ENCODE measurements around the gene MCTP1.

Gene MCTP1

GRCh38 chr5:95229646-95230045, 55.2 kb downstream of the MCTP1 start:
- DNase-seq (ENCODE audit: low read depth in 1 of 2, low spot score in 1 of 2), result no peak

GRCh38 chr5:95224701-95225459, 60.0 kb downstream of the MCTP1 start:
- Histone ChIP-seq H3K4me3 (replicated peaks; ENCODE audit: insufficient read depth, low read length) (no peak overlapping the region), H3K27ac (replicated peaks) (no peak overlapping the region), H3K27me3 (ENCODE audit: insufficient read depth, poor library complexity, severe bottlenecking) (no peaks in the 10 kb centered on the region)
- TF ChIP-seq GABPA (IDR thresholded peaks at IDR 0.05; ENCODE audit: low read depth) (no peak), REST (IDR thresholded peaks at IDR 0.05; ENCODE audit: insufficient replicate concordance, low read depth) (no peak), CTCF (IDR thresholded peaks at IDR 0.05; ENCODE audit: insufficient read depth, low read length) (no peak)
- DNase-seq (ENCODE audit: low read depth in 1 of 2, low spot score in 1 of 2), result no peak

More at GRCh38 chr5:95229646-95230045, 55.2 kb downstream of the MCTP1 start:
- Histone ChIP-seq H3K4me3 (replicated peaks; ENCODE audit: insufficient read depth, low read length) (no peak overlapping the region), H3K27ac (replicated peaks) (no peak overlapping the region), H3K27me3 (ENCODE audit: insufficient read depth, poor library complexity, severe bottlenecking) (no peaks in the 10 kb centered on the region)
- no peak for TF ChIP-seq REST (IDR thresholded peaks at IDR 0.05; ENCODE audit: insufficient replicate concordance, low read depth)
- TF ChIP-seq POLR2AphosphoS5 (IDR thresholded peaks at IDR 0.05; ENCODE audit: low read depth), result no peak
- TF ChIP-seq SPI1 (IDR thresholded peaks at IDR 0.05; ENCODE audit: borderline replicate concordance, low read depth), result no peak
- no peak for TF ChIP-seq GABPA (IDR thresholded peaks at IDR 0.05; ENCODE audit: low read depth)
- no peak for TF ChIP-seq CTCF (IDR thresholded peaks at IDR 0.05; ENCODE audit: insufficient read depth, low read length)

- no peak overlapping the region for H3K4me3 ChIP-seq (replicated peaks; ENCODE audit: insufficient read depth, low read length)
- no peaks in the 10 kb centered on the region for H3K27me3 ChIP-seq (ENCODE audit: insufficient read depth, poor library complexity, severe bottlenecking)
- DNase-seq (ENCODE audit: low read depth in 1 of 2, low spot score in 1 of 2), result no peak
- H3K27ac ChIP-seq (replicated peaks), result no peak overlapping the region
- TF ChIP-seq REST (IDR thresholded peaks at IDR 0.05; ENCODE audit: insufficient replicate concordance, low read depth), result no peak
- no peak for TF ChIP-seq CTCF (IDR thresholded peaks at IDR 0.05; ENCODE audit: insufficient read depth, low read length)
- TF ChIP-seq SPI1 (IDR thresholded peaks at IDR 0.05; ENCODE audit: borderline replicate concordance, low read depth), result no peak
- TF ChIP-seq GABPA (IDR thresholded peaks at IDR 0.05; ENCODE audit: low read depth), result no peak
- no peak for TF ChIP-seq POLR2AphosphoS5 (IDR thresholded peaks at IDR 0.05; ENCODE audit: low read depth)
Observed at GRCh38 chr5:95223566-95224258, 61.2 kb downstream of the MCTP1 start.
